Epithelial cell of umbilical artery (primary cell): ENCODE measurements around the gene GNAI1. TPM values are rescaled to one million over a fixed set of nuclear protein-coding genes. Genes with fewer than 3 reads are reported as not detected.

ENCODE experiments used
- total RNA-seq: library from RNA; depleted of rRNA; stranded (reverse); fragments of >200 nt; gene quantifications from 2 replicates; pipeline ENCODE4 v1.2.3, GENCODE V29; 2014

GNAI1 gene
- total RNA-seq: 9.0 and 13.3 TPM in 2 replicates

DNA sequence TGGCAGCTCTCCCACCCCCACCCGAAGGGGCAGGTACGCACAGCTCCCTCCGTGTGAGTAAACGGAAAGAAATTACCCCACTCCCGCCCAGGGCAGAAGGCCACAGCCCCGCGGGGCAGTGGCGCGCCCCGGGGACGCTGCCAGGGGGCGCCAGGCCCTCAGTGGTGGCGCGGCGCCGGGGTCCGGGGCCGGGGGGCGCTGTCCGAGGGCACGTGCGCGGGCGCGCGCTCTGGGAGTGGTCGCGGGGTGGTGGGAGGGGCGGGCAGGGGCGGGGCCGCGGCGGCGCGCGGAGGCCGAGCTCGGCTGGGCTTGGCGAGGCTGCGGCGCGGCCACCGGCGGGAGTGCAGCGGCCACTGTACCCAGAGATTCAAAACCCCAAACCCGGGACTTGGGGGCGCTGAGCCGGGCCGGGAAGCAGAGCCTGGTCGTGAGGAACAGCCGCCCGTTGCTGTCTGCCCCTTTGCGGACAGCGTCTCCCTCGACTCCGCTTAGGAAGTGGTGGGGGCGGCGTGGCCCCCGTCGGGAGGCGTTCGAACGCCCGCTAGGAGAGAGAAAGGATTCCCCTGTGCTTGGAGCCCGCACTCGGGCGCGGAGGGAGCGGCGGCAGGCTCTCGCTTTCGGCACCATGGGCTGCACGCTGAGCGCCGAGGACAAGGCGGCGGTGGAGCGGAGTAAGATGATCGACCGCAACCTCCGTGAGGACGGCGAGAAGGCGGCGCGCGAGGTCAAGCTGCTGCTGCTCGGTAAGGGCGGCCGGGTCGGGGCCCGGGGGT is at the start of gene GNAI1:
Gene GNAI1, plus strand, starts transcription at position 296 of the 773 bp plus-strand sequence. Its CDS starts 330 bp downstream, at position 626.

